Natural killer cell (primary cell): ENCODE results near the gene NAP1L1. TPM values are rescaled to one million over a fixed set of nuclear protein-coding genes. Genes with fewer than 3 reads are reported as not detected.

Source experiments
- ATAC-seq, 3 donors: fragments of 150-1000 bp in 2 of 3; fragments of 200-7000 bp in 1 of 3; cut with Tn5 transposase; 1 replicate in 1 of 3; 2 replicates in 2 of 3; pipeline ENCODE4 v1.10.0; 2021; ENCODE audit warnings: mild to moderate bottlenecking in 2 of 3, moderate library complexity in 2 of 3
- DNase-seq, 2 donors: peaks; one replicate each; pipeline versions ENCODE4 v3.0.0 to v3.0.0-alpha.2; 2013 to 2021; ENCODE audit warnings: mixed read lengths in 1 of 2
- H3K27ac ChIP-seq: one replicate; pipeline ENCODE4 v1.5.1; 2013; ENCODE audit warnings: mild to moderate bottlenecking, low read length
- H3K27me3 ChIP-seq: one replicate; pipeline ENCODE4 v1.6.1; 2013; ENCODE audit warnings: low read length; ENCODE audit not compliant: control insufficient read depth, insufficient read depth
- H3K36me3 ChIP-seq: one replicate; pipeline ENCODE4 v1.6.1; 2013; ENCODE audit warnings: low read length; ENCODE audit not compliant: control insufficient read depth, insufficient read depth
- H3K4me1 ChIP-seq: one replicate; pipeline ENCODE4 v1.6.1; 2013; ENCODE audit warnings: low read length; ENCODE audit not compliant: control insufficient read depth, insufficient read depth
- H3K4me3 ChIP-seq: one replicate; pipeline ENCODE4 v1.5.1; 2013; ENCODE audit warnings: low read length
- H3K9me3 ChIP-seq: one replicate; pipeline ENCODE4 v1.6.1; 2013; ENCODE audit warnings: low read length; ENCODE audit not compliant: control insufficient read depth, insufficient read depth
- H3K27ac Mint-ChIP-seq, 2 donors: one replicate each; pipeline ENCODE4 v1.8.0; 2022; ENCODE audit warnings: mild to moderate bottlenecking in 2 of 2, mixed read lengths in 2 of 2, moderate library complexity in 1 of 2
- H3K27me3 Mint-ChIP-seq, 2 donors: one replicate each; pipeline ENCODE4 v1.8.0; 2022; ENCODE audit warnings: low read depth in 2 of 2, mixed read lengths in 2 of 2
- H3K36me3 Mint-ChIP-seq: one replicate; pipeline ENCODE4 v1.8.0; 2022; ENCODE audit warnings: mixed read lengths
- H3K4me1 Mint-ChIP-seq, 2 donors: one replicate each; pipeline ENCODE4 v1.8.0; 2022; ENCODE audit warnings: mixed read lengths in 2 of 2
- H3K4me3 Mint-ChIP-seq: one replicate; pipeline ENCODE4 v1.8.0; 2022; ENCODE audit warnings: mild to moderate bottlenecking, moderate library complexity, mixed read lengths
- H3K9me3 Mint-ChIP-seq, 2 donors: one replicate each; pipeline ENCODE4 v1.8.0; 2022; ENCODE audit warnings: mixed read lengths in 2 of 2
- CTCF ChIP-seq: fragments of 200-600 bp; IDR thresholded peaks from one replicate; pipeline ENCODE4 v1.8.0; 2022; ENCODE audit warnings: antibody characterized with exemption
- WGBS: methylation state at CpG from one replicate; pipeline ENCODE4 v1.1.7; 2013; ENCODE audit warnings: missing lambda C conversion rate; ENCODE audit not compliant: insufficient coverage; 5-methylcytosine and 5-hydroxymethylcytosine counted together
- intact Hi-C: fragments of 100-400 bp; cut with micrococcal nuclease; formaldehyde crosslinking; loops from one replicate; pipeline ENCODE4 v1.14.2; 2022
- total RNA-seq, 4 donors: library from RNA; stranded (reverse); fragments of 120-200 nt in 1 of 4; gene quantifications; one replicate each; pipeline versions ENCODE4 v1.2.3 to v1.2.4, GENCODE V29; 2013 to 2022

NAP1L1 gene
- total RNA-seq, 3 donors from 2014 or later (not counting 1 experiment from before 2014, with no cell fraction given), result 264 to 431 (median 286) TPM

- Mint-ChIP-seq H3K4me1 (no peaks in the 10 kb centered on the region), H3K27me3 (no peaks in the 10 kb centered on the region), H3K4me3 (no peak overlapping the region), H3K27ac (no peak overlapping the region), H3K36me3 (peaks cover 19% of the 10 kb centered on the region), H3K9me3 (no peaks in the 10 kb centered on the region)
- 86% methylated on average over 1 of the region's 2 CpGs for WGBS
- ATAC-seq, result no peak
- no peak for DNase-seq
- H3K4me3 ChIP-seq, result no peak overlapping the region
- H3K36me3 ChIP-seq, result peaks cover 76% of the 10 kb centered on the region
- intact Hi-C loops, result no loop called here
- no peaks in the 10 kb centered on the region for H3K4me1 ChIP-seq
- no peak overlapping the region for H3K27ac ChIP-seq
- no peaks in the 10 kb centered on the region for H3K27me3 ChIP-seq
- TF ChIP-seq CTCF, result no peak
- no peaks in the 10 kb centered on the region for H3K9me3 ChIP-seq
These were observed 29.1 kb downstream of the NAP1L1 start for GRCh38 chr12:76055393-76055792.

GRCh38 chr12:76049575-76050251 is 34.8 kb downstream of the NAP1L1 start:
- WGBS, result 95% methylated on average over 2 of the region's 4 CpGs
- DNase-seq (no peak), ATAC-seq (no peak)
- intact Hi-C loops, result no loop called here
- Mint-ChIP-seq H3K4me1 (no peaks in the 10 kb centered on the region), H3K4me3 (no peak overlapping the region), H3K36me3 (peaks cover 19% of the 10 kb centered on the region), H3K27me3 (no peaks in the 10 kb centered on the region), H3K27ac (peak overlapping the region in 1 of 2 donors; percentile 12), H3K9me3 (no peaks in the 10 kb centered on the region)
- Histone ChIP-seq H3K27me3 (no peaks in the 10 kb centered on the region), H3K27ac (no peak overlapping the region), H3K4me3 (no peak overlapping the region), H3K9me3 (no peaks in the 10 kb centered on the region), H3K4me1 (no peaks in the 10 kb centered on the region), H3K36me3 (peaks cover 65% of the 10 kb centered on the region)
- TF ChIP-seq CTCF, result no peak

- no peaks in the 10 kb centered on the region for H3K9me3 Mint-ChIP-seq
- H3K36me3 Mint-ChIP-seq, result peaks cover 9% of the 10 kb centered on the region
- no peaks in the 10 kb centered on the region for H3K4me1 Mint-ChIP-seq
- Histone ChIP-seq H3K9me3 (no peaks in the 10 kb centered on the region), H3K36me3 (peaks cover 49% of the 10 kb centered on the region), H3K4me3 (no peak overlapping the region), H3K27me3 (no peaks in the 10 kb centered on the region), H3K27ac (no peak overlapping the region), H3K4me1 (no peaks in the 10 kb centered on the region)
- H3K27ac Mint-ChIP-seq, result no peak overlapping the region
- no peak overlapping the region for H3K4me3 Mint-ChIP-seq
- TF ChIP-seq CTCF, result no peak
- intact Hi-C loops, result no loop called here
- WGBS, result 89% methylated on average over 1 of the region's 2 CpGs
- no peak for DNase-seq
- no peak for ATAC-seq
- no peaks in the 10 kb centered on the region for H3K27me3 Mint-ChIP-seq
These were observed 36.7 kb downstream of the NAP1L1 start for GRCh38 chr12:76047742-76048141.

- no peaks in the 10 kb centered on the region for H3K9me3 Mint-ChIP-seq
These were observed 37.4 kb downstream of the NAP1L1 start for GRCh38 chr12:76047060-76047459.

More at GRCh38 chr12:76047060-76047459, 37.4 kb downstream of the NAP1L1 start:
- Histone ChIP-seq H3K27me3 (no peaks in the 10 kb centered on the region), H3K4me3 (no peak overlapping the region), H3K27ac (no peak overlapping the region), H3K36me3 (peaks cover 42% of the 10 kb centered on the region), H3K9me3 (no peaks in the 10 kb centered on the region), H3K4me1 (no peaks in the 10 kb centered on the region)
- Mint-ChIP-seq H3K27ac (no peak overlapping the region), H3K4me3 (no peak overlapping the region), H3K4me1 (no peaks in the 10 kb centered on the region), H3K36me3 (peaks cover 2% of the 10 kb centered on the region), H3K27me3 (no peaks in the 10 kb centered on the region)
- ATAC-seq, result peak in 1 of 3 donors; percentile 18
- intact Hi-C loops, result no loop called here
- no peak for DNase-seq
- WGBS, result 100% methylated on average over 1 of the region's 2 CpGs
- no peak for TF ChIP-seq CTCF
